Measurements from ENCODE around the gene CD27.

GRCh38 chr12:6450869-6451347, 6.2 kb downstream of the CD27 start:
- no peak for TF ChIP-seq CTCF (IDR thresholded peaks at IDR 0.05)
- no peak for TF ChIP-seq POLR2A (IDR thresholded peaks at IDR 0.05)

Data from lower leg skin (tissue), 3 donors.